Kidney epithelial cell (primary cell): ENCODE measurements around the gene S1PR2. TPM values are rescaled to one million over a fixed set of nuclear protein-coding genes. Genes with fewer than 3 reads are reported as not detected.
A peak's percentile ranks its signal among the peaks of the same experiment; 100 is the strongest.

Experiments used
- DNase-seq: peaks from one replicate; pipeline ENCODE4 v3.0.0-alpha.2; 2010; ENCODE audit warnings: low read depth
- H3K27me3 ChIP-seq: 2 replicates; pipeline ENCODE4 v1.6.0; 2011; ENCODE audit warnings: low read length; ENCODE audit not compliant: control insufficient read depth, insufficient read depth
- H3K36me3 ChIP-seq: 2 replicates; pipeline ENCODE4 v1.5.1; 2011; ENCODE audit warnings: low read length; ENCODE audit not compliant: control insufficient read depth, insufficient read depth
- H3K4me3 ChIP-seq: 2 replicates; pipeline ENCODE4 v1.5.1; 2011; ENCODE audit warnings: low read depth, mild to moderate bottlenecking, control low read depth, low read length
- total RNA-seq: library from RNA; depleted of rRNA; stranded (reverse); fragments of >200 nt; gene quantifications from 2 replicates; pipeline ENCODE4 v1.2.3, GENCODE V29; 2015
- TF ChIP-seq, protein P1 (sequence below): IDR thresholded peaks from 2 replicates; pipeline ENCODE4 v1.5.1; 2011; ENCODE audit warnings: mild to moderate bottlenecking, moderate library complexity, low read length, control low read depth, inconsistent platforms; ENCODE audit not compliant: insufficient read depth, poor library complexity, severe bottlenecking

Gene S1PR2
- total RNA-seq, 1 donor from 2014 or later = 9.4 TPM

GRCh38 chr19:10235003-10235402, 3.9 kb upstream of the S1PR2 start:
- DNase-seq = no peak
- TF ChIP-seq, protein P1, sequence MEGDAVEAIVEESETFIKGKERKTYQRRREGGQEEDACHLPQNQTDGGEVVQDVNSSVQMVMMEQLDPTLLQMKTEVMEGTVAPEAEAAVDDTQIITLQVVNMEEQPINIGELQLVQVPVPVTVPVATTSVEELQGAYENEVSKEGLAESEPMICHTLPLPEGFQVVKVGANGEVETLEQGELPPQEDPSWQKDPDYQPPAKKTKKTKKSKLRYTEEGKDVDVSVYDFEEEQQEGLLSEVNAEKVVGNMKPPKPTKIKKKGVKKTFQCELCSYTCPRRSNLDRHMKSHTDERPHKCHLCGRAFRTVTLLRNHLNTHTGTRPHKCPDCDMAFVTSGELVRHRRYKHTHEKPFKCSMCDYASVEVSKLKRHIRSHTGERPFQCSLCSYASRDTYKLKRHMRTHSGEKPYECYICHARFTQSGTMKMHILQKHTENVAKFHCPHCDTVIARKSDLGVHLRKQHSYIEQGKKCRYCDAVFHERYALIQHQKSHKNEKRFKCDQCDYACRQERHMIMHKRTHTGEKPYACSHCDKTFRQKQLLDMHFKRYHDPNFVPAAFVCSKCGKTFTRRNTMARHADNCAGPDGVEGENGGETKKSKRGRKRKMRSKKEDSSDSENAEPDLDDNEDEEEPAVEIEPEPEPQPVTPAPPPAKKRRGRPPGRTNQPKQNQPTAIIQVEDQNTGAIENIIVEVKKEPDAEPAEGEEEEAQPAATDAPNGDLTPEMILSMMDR = no peak
- no peak overlapping the region for H3K4me3 ChIP-seq
- H3K36me3 ChIP-seq = no peaks in the 10 kb centered on the region
- peaks cover 2% of the 10 kb centered on the region for H3K27me3 ChIP-seq

- H3K36me3 ChIP-seq = no peaks in the 10 kb centered on the region
- H3K4me3 ChIP-seq = no peak overlapping the region
- no peak for DNase-seq
- TF ChIP-seq, protein P1 = no peak
- peaks cover 2% of the 10 kb centered on the region for H3K27me3 ChIP-seq
These were observed 2.8 kb upstream of the S1PR2 start for GRCh38 chr19:10233946-10234345.

DNA sequence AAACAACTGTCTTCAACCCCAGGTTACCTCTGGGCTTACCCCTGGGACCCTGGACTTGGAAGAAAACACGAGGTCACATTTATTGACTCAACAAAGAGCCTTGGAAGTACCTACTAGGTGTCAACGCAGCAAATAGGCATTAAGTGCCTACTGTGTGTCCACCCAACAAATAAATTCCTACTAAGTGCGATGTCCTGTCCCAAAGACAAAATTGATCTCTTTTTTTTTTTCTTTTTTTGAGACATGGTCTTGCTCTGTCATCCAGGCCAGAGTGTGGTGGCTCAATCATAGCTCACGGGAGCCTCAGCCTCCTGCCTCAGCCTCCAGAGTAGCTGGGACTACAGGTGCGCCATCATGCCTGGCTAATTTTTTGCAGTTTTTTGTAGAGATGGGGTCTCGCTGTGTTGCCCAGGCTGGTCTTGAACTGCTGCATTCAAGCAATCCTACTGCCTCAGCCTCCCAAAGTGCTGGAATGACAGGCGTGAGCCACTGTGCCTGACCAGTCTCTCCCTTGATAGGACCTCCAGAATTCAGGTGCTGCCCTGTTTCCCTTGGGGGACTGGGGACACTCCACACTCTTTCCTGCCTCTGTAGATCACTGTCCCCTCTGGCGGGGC, 589 bp upstream of the S1PR2 start:
- Histone ChIP-seq H3K4me3 (peak overlapping the region; percentile 74), H3K36me3 (no peaks in the 10 kb centered on the region), H3K27me3 (peaks cover 2% of the 10 kb centered on the region)
- no peak for DNase-seq
- TF ChIP-seq, protein P1 = no peak

DNA sequence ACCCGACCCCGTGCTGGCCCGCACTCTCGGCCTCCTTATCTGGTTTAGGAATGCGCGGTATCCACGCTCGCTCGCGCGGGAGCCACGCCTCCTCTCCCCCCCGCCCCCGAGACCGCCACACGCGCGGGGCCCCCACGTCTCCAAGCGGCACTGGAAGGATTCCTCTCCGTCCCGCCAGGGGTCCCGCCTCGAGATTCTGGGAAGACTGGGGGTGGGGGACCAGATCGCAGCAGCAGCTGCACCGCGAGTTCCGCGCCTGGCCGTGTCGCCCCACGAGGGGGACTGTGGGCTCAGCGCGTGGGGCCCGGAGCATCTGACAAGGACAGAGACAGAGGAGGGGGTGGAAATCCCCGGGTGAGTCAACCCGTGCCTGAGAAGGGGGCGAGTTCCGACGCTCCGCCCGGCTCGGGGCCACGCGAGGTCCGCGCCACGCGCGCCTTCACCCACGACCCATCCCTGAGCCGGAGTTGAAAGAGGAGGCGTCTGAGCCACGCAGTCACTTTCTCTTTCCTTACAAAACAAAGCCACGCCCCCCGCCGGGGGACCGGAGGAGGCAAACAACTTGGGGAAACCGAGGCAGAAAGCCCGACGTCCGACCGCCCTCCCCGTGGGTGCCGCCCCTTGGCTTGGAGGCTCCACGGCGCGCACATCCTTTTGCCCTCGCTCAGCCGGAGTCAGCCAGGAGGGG, 814 bp downstream of the S1PR2 start:
- H3K4me3 ChIP-seq = peak overlapping the region; percentile 74
- peaks cover 2% of the 10 kb centered on the region for H3K27me3 ChIP-seq
- TF ChIP-seq, protein P1 = peak; percentile 12
- H3K36me3 ChIP-seq = no peaks in the 10 kb centered on the region
- DNase-seq = no peak

- TF ChIP-seq, protein P1 = peak; percentile 48
- Histone ChIP-seq H3K36me3 (no peaks in the 10 kb centered on the region), H3K27me3 (peaks cover 2% of the 10 kb centered on the region), H3K4me3 (no peak overlapping the region)
- no peak for DNase-seq
These were observed 2.2 kb downstream of the S1PR2 start for GRCh38 chr19:10228920-10229319.
